ENCODE data around the gene ADA.
A peak's percentile ranks its signal among the peaks of the same experiment; 100 is the strongest.

- TF ChIP-seq CTCF (IDR thresholded peaks at IDR 0.05; ENCODE audit: low read depth, low read length, poor library complexity, severe bottlenecking) (peak; percentile 44), EZH2phosphoT487 (IDR thresholded peaks at IDR 0.05; ENCODE audit: borderline replicate concordance, low read length) (no peak)
Observed at GRCh38 chr20:44642203-44643153, 9.0 kb downstream of the ADA start.

Measured in DOHH2 (cell line).